ENCODE results near the gene GC. TPM values are rescaled to one million over a fixed set of nuclear protein-coding genes. Genes with fewer than 3 reads are reported as not detected.
"Not testable (repeated sequence)": the region's sequence is repeated elsewhere in the genome, so short reads cannot be mapped to it uniquely, and the experiment has no call there.

The GC gene
- total and polyA plus RNA-seq, 2 of the 4 experiments (the other 2 are of a cell fraction), result not detected

DNA sequence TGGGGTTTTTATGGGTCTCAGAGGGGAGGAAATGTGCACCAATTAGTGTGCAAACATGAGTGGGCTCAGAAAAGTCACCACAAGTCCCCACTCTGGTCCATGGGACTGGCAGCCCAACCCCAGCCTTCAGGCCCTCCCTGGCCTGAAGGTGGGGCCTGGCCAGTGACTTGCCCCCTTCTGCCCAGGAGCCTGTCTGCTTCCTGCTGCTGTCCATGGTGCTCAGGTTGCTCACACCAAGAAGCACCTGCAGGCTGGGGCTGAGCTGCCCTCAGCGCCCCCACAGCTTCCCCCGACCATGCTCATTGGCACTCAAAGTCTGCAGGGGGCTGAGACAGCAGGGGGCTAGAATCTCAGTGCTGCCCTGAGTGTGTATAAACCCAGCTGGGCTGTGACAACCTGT is 30.6 kb upstream of the GC start:
- H3K18ac ChIP-seq (ENCODE audit: low read depth, low read length), result no peak overlapping the region

DNA sequence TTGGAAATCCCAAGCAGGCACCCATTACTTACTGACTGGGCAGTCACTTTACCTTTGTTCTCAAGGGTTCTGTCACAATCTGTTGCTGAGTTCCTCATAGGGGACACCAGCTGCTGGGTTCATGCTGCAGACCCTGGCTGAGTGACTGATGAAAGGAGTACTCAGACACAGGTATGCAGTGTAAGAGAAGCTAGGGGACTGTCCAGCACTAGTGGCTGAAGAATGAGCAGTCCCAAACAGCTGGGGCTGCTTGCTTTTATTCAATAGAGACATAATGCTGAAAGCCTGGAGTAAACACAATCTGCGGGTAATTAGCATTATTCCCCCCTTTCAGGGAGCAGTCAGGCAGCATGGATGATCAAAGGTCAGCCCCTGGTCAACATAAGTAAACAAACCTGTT is 25.9 kb upstream of the GC start:
- H3K4me1 ChIP-seq (ENCODE audit: control insufficient read depth, insufficient read depth, low read length); H3K79me1 ChIP-seq (ENCODE audit: low read depth in 1 of 2, low read length in 2 of 2); H4K20me1 ChIP-seq (ENCODE audit: insufficient read depth, low read length); H4K91ac ChIP-seq (ENCODE audit: insufficient read depth, low read depth, low read length); H2BK120ac ChIP-seq (ENCODE audit: low read depth, low read length); H3K4ac ChIP-seq (ENCODE audit: low read depth, low read length); H3K9me3 ChIP-seq (ENCODE audit: control insufficient read depth, insufficient read depth, low read length); dilution Hi-C loops (cut with HindIII; ENCODE audit: low sequenced_read_pairs, unreplicated experiment); H2AK9ac ChIP-seq (replicated peaks; ENCODE audit: low read depth, low read length, poor library complexity); H3K9me1 ChIP-seq (ENCODE audit: insufficient read depth, low read length); H2BK20ac ChIP-seq (ENCODE audit: low read depth, low read length); in situ Hi-C loops (cut with MboI; ENCODE audit: low sequenced_read_pairs); H3K56ac ChIP-seq (ENCODE audit: extremely low read depth, insufficient read depth, low read length); H4K8ac ChIP-seq (ENCODE audit: low read depth in 2 of 2, low read length in 2 of 2); H2BK15ac ChIP-seq (ENCODE audit: low read depth, low read length); POLR2A ChIA-PET (ENCODE audit: unreplicated experiment); H3K4me2 ChIP-seq (ENCODE audit: low read depth, low read length); CTCF ChIA-PET; H3K36me3 ChIP-seq (ENCODE audit: control insufficient read depth, insufficient read depth, low read length); intact Hi-C loops (cut with micrococcal nuclease); H2AFZ ChIP-seq (replicated peaks; ENCODE audit: low read length, poor library complexity); H3K9ac ChIP-seq (ENCODE audit: low read depth, low read length); ATAC-seq (ENCODE audit: low read depth); BruUV-seq (replicated peaks); H4K5ac ChIP-seq (ENCODE audit: low read depth, low read length); H3K18ac ChIP-seq (ENCODE audit: low read depth, low read length); H2AK5ac ChIP-seq (ENCODE audit: low read depth, low read length); DNase-seq; H3K23ac ChIP-seq (ENCODE audit: low read depth, low read length); H3K27me3 ChIP-seq (ENCODE audit: control insufficient read depth, insufficient read depth, low read length); H3K27ac ChIP-seq (ENCODE audit: insufficient read depth, low read length); H3K4me3 ChIP-seq (ENCODE audit: insufficient read depth, low read depth, low read length); H3K14ac ChIP-seq (replicated peaks; ENCODE audit: low read depth, low read length); H2BK5ac ChIP-seq (ENCODE audit: low read depth, low read length, poor library complexity, severe bottlenecking): not testable (repeated sequence)
- no CpG with 5 or more reads among the region's 1 CpG for WGBS, 2 experiments (ENCODE audit: extremely low coverage in 2 of 2, insufficient read length in 1 of 2)

More for the DNA sequence above, 30.6 kb upstream of the GC start:
- dilution Hi-C loops (cut with HindIII; ENCODE audit: low sequenced_read_pairs, unreplicated experiment), result no loop called here
- Histone ChIP-seq H3K79me1 (ENCODE audit: low read depth in 1 of 2, low read length in 2 of 2) (no peaks in the 10 kb centered on the region), H2AFZ (replicated peaks; ENCODE audit: low read length, poor library complexity) (no peak overlapping the region), H3K9me1 (ENCODE audit: insufficient read depth, low read length) (no peaks in the 10 kb centered on the region), H3K23ac (ENCODE audit: low read depth, low read length) (no peak overlapping the region), H4K8ac (ENCODE audit: low read depth in 2 of 2, low read length in 2 of 2) (no peak overlapping the region), H3K36me3 (ENCODE audit: control insufficient read depth, insufficient read depth, low read length) (no peaks in the 10 kb centered on the region), H3K27me3 (ENCODE audit: control insufficient read depth, insufficient read depth, low read length) (no peaks in the 10 kb centered on the region), H2AK5ac (ENCODE audit: low read depth, low read length) (no peak overlapping the region), H4K91ac (ENCODE audit: insufficient read depth, low read depth, low read length) (no peak overlapping the region), H3K4me1 (ENCODE audit: control insufficient read depth, insufficient read depth, low read length) (no peaks in the 10 kb centered on the region), H3K27ac (ENCODE audit: insufficient read depth, low read length) (no peak overlapping the region), H3K4ac (ENCODE audit: low read depth, low read length) (no peak overlapping the region), H2BK20ac (ENCODE audit: low read depth, low read length) (no peak overlapping the region), H2BK120ac (ENCODE audit: low read depth, low read length) (no peak overlapping the region), H3K4me3 (ENCODE audit: insufficient read depth, low read depth, low read length) (no peak overlapping the region), H3K14ac (replicated peaks; ENCODE audit: low read depth, low read length) (no peak overlapping the region), H3K9ac (ENCODE audit: low read depth, low read length) (no peak overlapping the region), H3K9me3 (ENCODE audit: control insufficient read depth, insufficient read depth, low read length) (no peaks in the 10 kb centered on the region), H2AK9ac (replicated peaks; ENCODE audit: low read depth, low read length, poor library complexity) (no peak overlapping the region), H3K4me2 (ENCODE audit: low read depth, low read length) (no peak overlapping the region), H2BK5ac (ENCODE audit: low read depth, low read length, poor library complexity, severe bottlenecking) (no peak overlapping the region), H3K56ac (ENCODE audit: extremely low read depth, insufficient read depth, low read length) (no peak overlapping the region), H2BK15ac (ENCODE audit: low read depth, low read length) (no peak overlapping the region), H4K20me1 (ENCODE audit: insufficient read depth, low read length) (no peaks in the 10 kb centered on the region), H4K5ac (ENCODE audit: low read depth, low read length) (no peak overlapping the region)
- ChIA-PET POLR2A (ENCODE audit: unreplicated experiment) (no interaction called here), CTCF (no interaction called here)
- intact Hi-C loops (cut with micrococcal nuclease), result no loop called here
- no peak for TF ChIP-seq MXI1 (IDR thresholded peaks at IDR 0.05; ENCODE audit: borderline replicate concordance, low read depth, low read length)
- TF ChIP-seq, protein P1, sequence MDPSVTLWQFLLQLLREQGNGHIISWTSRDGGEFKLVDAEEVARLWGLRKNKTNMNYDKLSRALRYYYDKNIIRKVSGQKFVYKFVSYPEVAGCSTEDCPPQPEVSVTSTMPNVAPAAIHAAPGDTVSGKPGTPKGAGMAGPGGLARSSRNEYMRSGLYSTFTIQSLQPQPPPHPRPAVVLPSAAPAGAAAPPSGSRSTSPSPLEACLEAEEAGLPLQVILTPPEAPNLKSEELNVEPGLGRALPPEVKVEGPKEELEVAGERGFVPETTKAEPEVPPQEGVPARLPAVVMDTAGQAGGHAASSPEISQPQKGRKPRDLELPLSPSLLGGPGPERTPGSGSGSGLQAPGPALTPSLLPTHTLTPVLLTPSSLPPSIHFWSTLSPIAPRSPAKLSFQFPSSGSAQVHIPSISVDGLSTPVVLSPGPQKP (IDR thresholded peaks at IDR 0.05; ENCODE audit: borderline replicate concordance, low read depth, low read length), result no peak
- no peak for TF ChIP-seq RCOR1 (IDR thresholded peaks at IDR 0.05; ENCODE audit: insufficient replicate concordance, low read length)
- no peak for TF ChIP-seq NFE2L2 (IDR thresholded peaks at IDR 0.05; ENCODE audit: low read depth, low read length)
- TF ChIP-seq CEBPB (IDR thresholded peaks at IDR 0.05; ENCODE audit: low read depth, low read length), result no peak
- no peak for TF ChIP-seq POLR2A (IDR thresholded peaks at IDR 0.05; ENCODE audit: low read depth, low read length)
- TF ChIP-seq RFX5 (IDR thresholded peaks at IDR 0.05; ENCODE audit: low read depth, low read length), result no peak
- no peak for TF ChIP-seq MAZ (IDR thresholded peaks at IDR 0.05; ENCODE audit: borderline replicate concordance, low read depth, low read length)
- no peak for TF ChIP-seq MAFK (IDR thresholded peaks at IDR 0.05; ENCODE audit: low read depth, low read length)
- BruUV-seq (replicated peaks), result no TSS peak
- WGBS, 2 experiments (ENCODE audit: extremely low coverage in 2 of 2, insufficient read length in 1 of 2), result no CpG with 5 or more reads among the region's 2 CpGs
- in situ Hi-C loops (cut with MboI; ENCODE audit: low sequenced_read_pairs), result no loop called here
- ATAC-seq (ENCODE audit: low read depth), result no peak
- DNase-seq, result no peak

Measured in IMR-90 (cell line).